Neural progenitor cell (in vitro differentiated cells): Measurements from ENCODE around the gene NR1D2.

Source experiments
- CTCF ChIP-seq: fragments of 200-600 bp; sonication (generic); IDR thresholded peaks from 2 replicates; pipeline ENCODE4 v1.5.1; 2017; ENCODE audit warnings: antibody characterized with exemption, mild to moderate bottlenecking
- EZH2 ChIP-seq: fragments of 200-600 bp; sonication (generic); IDR thresholded peaks from 2 replicates; pipeline ENCODE4 v1.6.1; 2017; ENCODE audit warnings: antibody characterized with exemption, mild to moderate bottlenecking, moderate library complexity
- EZH2phosphoT487 ChIP-seq: fragments of 200-600 bp; sonication (generic); IDR thresholded peaks from 2 replicates; pipeline ENCODE4 v1.6.1; 2017; ENCODE audit warnings: antibody characterized with exemption

- no peak for TF ChIP-seq EZH2
- TF ChIP-seq CTCF = no peak
- TF ChIP-seq EZH2phosphoT487 = no peak
Measured at GRCh38 chr3:23926246-23926645, 18.8 kb upstream of the NR1D2 start.
